Bone marrow (tissue), 2 donors: ENCODE measurements around the gene MTA2.

ENCODE experiments used
- DNase-seq, 2 donors: peaks; one replicate each; lab custom pipeline; 2025; lab: John Stamatoyannopoulos, UW

Gene MTA2

DNA sequence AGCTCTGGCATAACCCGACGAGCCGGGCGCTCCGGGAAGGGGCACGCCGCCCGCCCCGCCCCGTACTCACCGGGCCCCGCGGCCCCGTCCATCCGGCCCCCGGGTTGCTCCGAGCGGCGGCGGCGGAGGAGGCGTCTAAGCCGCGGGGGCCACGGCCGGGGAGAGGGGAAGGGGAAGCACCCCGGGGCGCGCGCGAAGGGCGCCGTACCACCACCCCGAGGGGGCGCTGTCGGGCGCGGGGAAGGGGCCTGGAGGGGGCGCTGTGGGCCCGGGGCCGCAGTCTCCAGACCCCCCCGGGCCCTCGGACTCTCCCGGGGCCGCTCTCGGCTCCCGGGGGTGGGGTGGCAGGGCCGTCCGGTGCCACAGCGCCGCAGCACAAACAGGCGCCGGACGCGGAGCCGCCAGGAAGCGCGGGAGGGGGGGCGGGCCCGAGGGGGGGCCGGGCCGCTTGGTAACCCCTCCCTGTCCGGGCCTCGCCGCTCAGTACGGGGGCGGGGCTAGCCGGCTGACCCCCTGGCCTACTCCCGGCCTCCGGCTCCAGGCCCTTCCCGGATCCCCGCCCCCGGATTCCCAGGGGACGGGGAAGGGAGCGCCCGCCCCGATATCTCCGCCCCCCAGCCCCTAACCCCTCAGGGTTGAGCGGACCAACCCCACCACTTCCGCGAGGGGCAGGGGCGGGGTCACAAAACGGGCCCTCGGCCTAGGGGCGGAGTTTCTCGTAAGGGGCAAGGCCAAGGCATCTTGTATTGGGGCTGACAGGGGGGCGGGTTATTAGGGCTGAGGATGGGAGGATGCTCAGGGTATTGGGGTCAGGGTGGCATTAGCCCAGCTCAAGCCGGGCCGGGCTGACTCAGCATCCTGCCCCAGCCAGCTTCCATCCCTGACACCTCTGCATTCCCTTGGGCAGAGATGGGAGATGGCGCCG is 11.0 kb upstream of the MTA2 start, which contains the start of the genes EML3 and ROM1:
Gene EML3 (minus strand): TSS at position 410 of the 925 bp plus-strand sequence. CDS start 318 bp downstream, at position 92.
Gene ROM1 (plus strand): TSS at position 892 of the 925 bp plus-strand sequence. CDS start 25 bp downstream, at position 917.
- DNase-seq: peak; percentile 73 to 97

GRCh38 chr11:62611705-62612365 is 10.2 kb upstream of the MTA2 start:
- DNase-seq: peak in 1 of 2 donors; percentile 30

- no peak for DNase-seq
These were observed 9.4 kb upstream of the MTA2 start for GRCh38 chr11:62610814-62611704.

GRCh38 chr11:62610403-62610802 is 8.7 kb upstream of the MTA2 start:
- no peak for DNase-seq

GRCh38 chr11:62608776-62609175 is 7.1 kb upstream of the MTA2 start:
- DNase-seq: no peak

DNA sequence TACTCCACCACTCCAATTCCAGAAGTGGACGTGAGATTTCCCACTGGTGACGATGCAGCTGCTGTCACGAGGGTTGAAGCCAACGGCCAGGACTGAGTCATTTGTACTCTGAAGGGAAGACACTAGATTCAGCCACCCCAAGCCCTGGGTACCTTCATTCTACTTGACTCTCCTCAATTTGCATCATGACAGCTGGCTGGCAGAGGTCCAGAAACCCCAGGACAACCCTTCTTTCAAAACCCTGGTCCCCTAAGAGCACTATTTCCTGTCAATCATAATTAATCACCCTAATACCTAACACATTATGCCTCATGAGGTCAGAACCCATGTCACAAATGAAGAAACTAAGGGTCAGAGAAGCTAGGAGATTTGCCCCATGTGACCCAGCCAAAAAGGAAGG is 6.0 kb upstream of the MTA2 start:
- DNase-seq: peak in 1 of 2 donors; percentile 36

DNA sequence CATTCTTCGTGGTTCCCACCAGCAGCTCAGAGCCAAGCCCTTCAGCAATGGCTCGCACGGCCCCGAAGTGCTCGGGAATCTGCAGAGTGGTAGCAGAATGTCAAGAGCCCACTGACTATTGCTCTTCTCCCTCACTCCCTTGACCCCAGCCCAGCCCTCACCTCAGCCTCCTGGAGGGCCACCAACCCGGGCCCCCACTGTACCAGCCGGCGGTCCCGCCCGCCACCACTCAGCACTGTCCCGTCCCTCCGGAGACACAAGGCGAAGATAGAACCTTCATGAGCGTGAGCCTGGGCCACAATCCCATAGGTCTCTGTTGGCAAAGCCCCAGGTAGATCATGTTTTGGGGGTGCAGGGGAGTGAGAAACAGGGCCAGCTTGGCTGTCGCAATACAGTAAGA is 4.2 kb upstream of the MTA2 start:
- DNase-seq: no peak

DNA sequence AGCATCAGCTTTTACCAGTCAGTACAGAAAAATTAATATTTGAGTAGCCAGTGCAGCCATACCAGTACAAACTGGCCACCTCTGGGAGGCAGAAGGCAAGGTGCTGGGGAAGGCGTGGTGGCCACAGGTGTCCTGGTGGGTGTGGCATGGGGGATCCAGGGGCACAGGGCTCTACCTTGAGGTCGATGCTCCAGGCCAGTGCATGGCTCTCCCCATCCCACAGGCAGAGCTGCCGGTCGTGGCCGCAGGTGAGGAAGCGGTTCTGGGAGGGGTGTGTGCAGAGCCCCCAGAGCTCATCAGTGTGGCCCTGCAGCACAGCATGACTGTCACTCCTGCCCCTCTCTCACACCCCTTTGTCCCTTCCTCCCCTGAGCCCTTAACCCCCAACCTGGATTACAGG is 3.8 kb upstream of the MTA2 start:
- DNase-seq: no peak

GRCh38 chr11:62604460-62605120 is 2.9 kb upstream of the MTA2 start:
- no peak for DNase-seq

GRCh38 chr11:62603776-62604299 is 2.2 kb upstream of the MTA2 start:
- DNase-seq: no peak

GRCh38 chr11:62603072-62603408 is 1.4 kb upstream of the MTA2 start:
- no peak for DNase-seq

DNA sequence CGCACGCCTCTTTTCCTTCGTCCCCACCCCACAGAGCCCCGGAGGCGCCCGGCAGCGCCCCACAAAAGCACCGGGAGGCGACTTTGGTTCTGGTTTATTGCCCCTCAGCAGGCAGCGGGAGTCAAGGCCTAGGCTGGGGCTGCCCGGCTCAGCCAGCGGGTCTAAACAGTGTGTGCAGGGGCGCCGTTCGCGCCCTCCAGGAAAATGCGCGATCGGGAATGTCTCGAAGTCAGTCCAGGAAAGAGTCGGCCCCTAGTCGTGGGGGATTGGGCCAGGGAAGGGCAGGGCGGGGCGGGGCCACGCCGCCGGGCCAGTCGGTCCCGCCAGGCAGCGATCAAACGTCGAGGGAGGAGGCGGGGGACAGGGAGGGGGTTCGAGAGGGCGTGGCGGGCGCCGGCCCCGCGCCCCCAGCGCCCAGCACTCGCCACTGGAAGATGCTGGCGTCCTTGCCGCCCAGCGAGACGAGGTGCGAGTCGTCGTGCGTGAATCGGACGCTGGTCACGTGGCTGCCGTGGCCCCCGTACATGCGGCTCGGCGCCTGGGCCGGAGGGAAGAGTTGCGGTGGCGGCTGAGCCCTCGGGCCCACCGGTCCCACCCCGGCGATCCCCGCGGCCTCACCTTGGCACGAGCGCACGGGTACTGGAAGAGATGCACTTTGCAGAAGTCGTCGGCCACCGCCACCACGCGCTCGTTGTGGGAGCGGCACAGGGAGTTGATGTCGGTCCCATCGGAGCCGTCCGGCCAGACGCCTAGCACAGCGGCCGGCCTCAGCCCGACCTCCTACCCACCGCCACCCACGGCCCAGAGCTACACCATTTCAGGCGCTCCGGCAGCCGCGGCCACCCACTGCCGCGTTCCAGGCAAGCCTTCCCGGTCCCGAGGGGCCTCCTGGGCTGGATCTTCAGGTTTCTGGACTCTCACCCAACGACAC is 741 bp upstream of the MTA2 start:
- peak in 1 of 2 donors; percentile 70 for DNase-seq

DNA sequence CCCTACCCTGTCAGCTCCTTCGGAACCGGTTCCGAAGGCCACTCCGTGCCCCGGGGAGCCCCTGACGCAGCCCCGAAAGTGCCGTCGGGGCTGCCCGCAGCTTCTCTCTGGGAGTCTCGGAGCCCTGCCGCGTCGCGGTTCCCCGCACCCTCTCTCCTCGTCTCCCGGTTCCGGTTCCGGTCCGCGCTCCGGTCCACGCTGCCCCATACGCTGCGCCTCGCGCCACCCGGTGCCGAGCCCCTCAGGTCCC is 618 bp downstream of the MTA2 start:
- peak in 1 of 2 donors; percentile 42 for DNase-seq

- no peak for DNase-seq
These were observed 1.1 kb downstream of the MTA2 start for GRCh38 chr11:62600367-62601121.

DNA sequence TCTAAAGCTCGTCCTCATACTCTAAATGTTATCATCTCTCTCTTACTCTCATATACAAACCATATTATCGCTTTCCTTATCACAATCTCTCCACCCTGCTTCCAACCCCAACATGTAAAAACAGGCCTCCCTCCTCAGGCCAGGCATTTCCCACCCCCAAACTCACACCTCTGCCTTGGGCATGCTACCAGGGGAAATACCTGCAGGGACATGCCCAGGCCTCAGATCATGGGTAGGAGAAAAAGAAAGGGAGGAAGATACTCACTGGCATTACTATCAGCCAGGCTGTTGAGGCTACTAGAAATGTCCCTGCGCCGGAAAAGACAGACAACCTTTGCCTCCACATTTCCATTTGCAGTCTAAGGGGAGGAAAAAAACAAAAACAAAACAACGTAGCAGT is 1.8 kb downstream of the MTA2 start:
- DNase-seq: no peak

DNA sequence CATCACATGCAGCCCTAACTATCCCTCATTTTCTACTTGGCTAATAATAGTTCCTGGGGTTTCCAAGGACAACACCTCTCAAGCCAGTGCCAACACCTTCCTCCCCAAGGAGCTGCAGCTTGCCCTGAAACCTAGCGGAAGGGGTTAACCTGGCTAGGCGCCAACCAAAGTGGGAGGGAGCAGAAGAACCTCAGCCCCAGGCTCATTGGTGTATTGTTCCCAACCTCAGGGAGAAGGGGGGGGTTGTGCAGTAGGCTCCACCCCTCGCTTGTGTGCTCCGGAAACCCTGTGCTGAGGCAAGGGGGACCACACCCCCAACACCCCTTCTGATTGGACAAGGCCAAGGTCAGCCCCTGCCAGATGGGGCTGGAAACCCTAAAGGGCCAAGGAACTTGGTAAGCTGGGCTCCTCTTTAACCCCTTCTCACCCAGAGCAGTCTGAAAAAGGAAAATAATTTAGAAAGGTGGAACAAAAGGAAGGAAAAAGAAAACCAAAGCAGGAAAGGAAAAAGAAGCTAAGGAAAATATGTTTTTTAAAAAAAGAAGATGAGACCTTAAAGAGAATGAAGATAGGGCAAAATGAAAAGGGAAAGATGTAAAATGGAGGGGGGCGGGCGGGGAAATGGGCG is 2.5 kb downstream of the MTA2 start:
- DNase-seq: peak; percentile 60 to 96

GRCh38 chr11:62595124-62595523 is 6.5 kb downstream of the MTA2 start:
- DNase-seq: no peak

- DNase-seq: peak; percentile 45 to 57
These were observed 8.1 kb downstream of the MTA2 start for GRCh38 chr11:62593434-62594044.

- no peak for DNase-seq
These were observed 8.7 kb downstream of the MTA2 start for GRCh38 chr11:62592989-62593421.
